Mesenchymal stem cell (in vitro differentiated cells and primary cell): Measurements from ENCODE around the gene NECAB2.

ENCODE experiments used
- DNase-seq: peaks from one replicate; pipeline ENCODE4 v3.0.0-alpha.2; 2013
- H2AFZ ChIP-seq: one replicate; pipeline ENCODE4 v1.6.1; 2013; ENCODE audit warnings: low read depth, mild to moderate bottlenecking, control low read depth, inconsistent platforms, low read length, moderate library complexity
- H2AK5ac ChIP-seq: 2 replicates; pipeline ENCODE4 v1.6.1; 2013; ENCODE audit warnings: low read length, moderate library complexity, mild to moderate bottlenecking, inconsistent platforms; ENCODE audit not compliant: severe bottlenecking
- H2BK120ac ChIP-seq: one replicate; pipeline ENCODE4 v1.6.1; 2013; ENCODE audit warnings: low read depth, mild to moderate bottlenecking, inconsistent platforms, low read length, moderate library complexity
- H2BK12ac ChIP-seq, 2 experiments: one replicate each; pipeline ENCODE4 v1.6.1; 2013; ENCODE audit warnings: inconsistent platforms in 2 of 2, low read length in 2 of 2, mild to moderate bottlenecking in 2 of 2, moderate library complexity in 2 of 2, control low read depth in 1 of 2
- H2BK15ac ChIP-seq: one replicate; pipeline ENCODE4 v1.6.1; 2013; ENCODE audit warnings: mild to moderate bottlenecking, low read depth, inconsistent platforms; ENCODE audit not compliant: poor library complexity, severe bottlenecking
- H2BK5ac ChIP-seq: 2 replicates; pipeline ENCODE4 v1.6.1; 2013; ENCODE audit warnings: low read depth, mild to moderate bottlenecking, low read length, control low read depth, inconsistent platforms; ENCODE audit not compliant: poor library complexity, severe bottlenecking
- H3K14ac ChIP-seq, 2 experiments: one replicate each; pipeline ENCODE4 v1.6.1; 2013; ENCODE audit warnings: inconsistent platforms in 2 of 2, low read length in 2 of 2, control low read depth in 1 of 2, mild to moderate bottlenecking in 1 of 2, moderate library complexity in 1 of 2
- H3K18ac ChIP-seq, 2 experiments: one replicate each; pipeline ENCODE4 v1.6.1; 2013; ENCODE audit warnings: inconsistent platforms in 2 of 2, low read length in 2 of 2, control low read depth in 1 of 2, low read depth in 1 of 2, mild to moderate bottlenecking in 1 of 2
- H3K23ac ChIP-seq, 2 experiments: one replicate each; pipeline ENCODE4 v1.6.1; 2013; ENCODE audit warnings: inconsistent platforms in 2 of 2, low read length in 2 of 2, mild to moderate bottlenecking in 2 of 2, moderate library complexity in 2 of 2, control low read depth in 1 of 2
- H3K27ac ChIP-seq: 2 replicates; pipeline ENCODE4 v1.5.1; 2013; ENCODE audit warnings: mild to moderate bottlenecking, moderate library complexity, low read length, control low read depth, inconsistent platforms; ENCODE audit not compliant: poor library complexity, severe bottlenecking
- H3K27me3 ChIP-seq, 2 experiments: 2 replicates each; pipeline versions ENCODE4 v1.6.1 to v1.7.0; 2013; ENCODE audit warnings: low read length in 2 of 2, mild to moderate bottlenecking in 2 of 2, moderate library complexity in 2 of 2, control low read depth in 1 of 2, inconsistent platforms in 1 of 2; ENCODE audit not compliant: control insufficient read depth in 1 of 2, insufficient read depth in 1 of 2
- H3K36me3 ChIP-seq, 2 experiments: 2 replicates each; pipeline versions ENCODE4 v1.6.1 to v1.7.0; 2013; ENCODE audit warnings: low read length in 2 of 2, control low read depth in 1 of 2, inconsistent platforms in 1 of 2, low read depth in 1 of 2, mild to moderate bottlenecking in 1 of 2; ENCODE audit not compliant: insufficient read depth in 2 of 2, control insufficient read depth in 1 of 2
- H3K4ac ChIP-seq, 2 experiments: one replicate each; pipeline ENCODE4 v1.6.1; 2013; ENCODE audit warnings: inconsistent platforms in 2 of 2, low read length in 2 of 2, mild to moderate bottlenecking in 2 of 2, moderate library complexity in 2 of 2, control low read depth in 1 of 2, low read depth in 1 of 2
- H3K4me1 ChIP-seq: 2 replicates; pipeline ENCODE4 v1.6.1; 2013; ENCODE audit warnings: low read depth, low read length, control low read depth; ENCODE audit not compliant: control insufficient read depth, insufficient read depth
- H3K4me2 ChIP-seq: 2 replicates; pipeline ENCODE4 v1.6.1; 2013; ENCODE audit warnings: low read length, mild to moderate bottlenecking, inconsistent platforms; ENCODE audit not compliant: poor library complexity, severe bottlenecking
- H3K4me3 ChIP-seq, 2 experiments: 2 replicates each; pipeline versions ENCODE4 v1.5.1 to v1.7.0; 2013; ENCODE audit warnings: low read length in 2 of 2, mild to moderate bottlenecking in 2 of 2, control low read depth in 1 of 2, low read depth in 1 of 2; ENCODE audit not compliant: insufficient read depth in 1 of 2
- H3K79me1 ChIP-seq: replicated peaks from 2 replicates; pipeline ENCODE4 v1.6.1; 2013; ENCODE audit warnings: mild to moderate bottlenecking, control low read depth, low read length, inconsistent platforms; ENCODE audit not compliant: poor library complexity, severe bottlenecking
- H3K9ac ChIP-seq: 2 replicates; pipeline ENCODE4 v1.7.0; 2013; ENCODE audit warnings: mild to moderate bottlenecking, low read length, moderate library complexity
- H3K9me3 ChIP-seq: 2 replicates; pipeline ENCODE4 v1.7.0; 2013; ENCODE audit warnings: mild to moderate bottlenecking, low read length; ENCODE audit not compliant: control insufficient read depth
- H4K8ac ChIP-seq: one replicate; pipeline ENCODE4 v1.6.1; 2013; ENCODE audit warnings: inconsistent platforms, mild to moderate bottlenecking, low read length, moderate library complexity
- H4K91ac ChIP-seq: one replicate; pipeline ENCODE4 v1.6.1; 2013; ENCODE audit warnings: mild to moderate bottlenecking, low read length, inconsistent platforms
- WGBS: methylation state at CpG from one replicate; pipeline ENCODE4 v1.1.7; 2013; ENCODE audit warnings: mixed read lengths; 5-methylcytosine and 5-hydroxymethylcytosine counted together

The NECAB2 gene

DNA sequence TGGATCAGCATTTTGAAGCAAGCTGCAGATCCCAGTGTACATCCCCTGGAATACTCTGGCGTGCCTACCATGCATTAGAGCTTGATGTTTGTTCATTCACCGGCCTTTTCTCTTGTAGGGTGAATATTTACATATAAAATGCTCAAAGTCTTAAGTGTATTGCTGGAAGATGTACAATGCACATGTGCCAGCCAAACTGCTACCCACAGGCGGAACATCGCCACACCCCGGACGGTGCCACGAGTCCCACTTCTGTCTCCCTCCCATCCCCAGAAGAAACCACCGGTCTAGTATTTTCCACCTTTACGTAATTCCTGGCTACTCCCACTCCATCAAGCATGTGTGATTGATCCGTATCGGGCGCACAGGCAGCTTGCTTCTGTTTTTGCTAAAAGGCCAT, 70.4 kb downstream of the NECAB2 start:
- Histone ChIP-seq H3K4me2 (no peak overlapping the region), H3K23ac (no peak overlapping the region), H2BK120ac (no peak overlapping the region), H2BK15ac (no peak overlapping the region), H3K36me3 (no peaks in the 10 kb centered on the region), H2BK12ac (no peak overlapping the region), H3K18ac (no peak overlapping the region), H2AK5ac (no peak overlapping the region), H3K9me3 (peaks cover 20% of the 10 kb centered on the region), H4K8ac (no peak overlapping the region), H3K9ac (no peak overlapping the region), H4K91ac (no peak overlapping the region), H3K79me1 (no peaks in the 10 kb centered on the region), H3K4me1 (peaks cover 4% of the 10 kb centered on the region), H2BK5ac (no peak overlapping the region), H3K4me3 (no peak overlapping the region), H3K4ac (no peak overlapping the region), H3K27me3 (peaks cover 31 to 53% of the 10 kb centered on the region in 2 experiments), H2AFZ (no peak overlapping the region), H3K14ac (no peak overlapping the region), H3K27ac (no peak overlapping the region)
- 96% methylated on average over 10 of the region's 12 CpGs for WGBS
- no peak for DNase-seq

GRCh38 chr16:84039696-84040095, 71.7 kb downstream of the NECAB2 start:
- Histone ChIP-seq H3K79me1 (no peaks in the 10 kb centered on the region), H3K14ac (no peak overlapping the region), H3K4me1 (peaks cover 4% of the 10 kb centered on the region), H2BK12ac (no peak overlapping the region), H3K36me3 (no peaks in the 10 kb centered on the region), H3K18ac (no peak overlapping the region), H2AFZ (no peak overlapping the region), H3K27me3 (peaks cover 43 to 48% of the 10 kb centered on the region in 2 experiments), H2BK15ac (no peak overlapping the region), H2AK5ac (no peak overlapping the region), H2BK5ac (no peak overlapping the region), H3K27ac (no peak overlapping the region), H3K4me2 (no peak overlapping the region), H3K4me3 (no peak overlapping the region), H2BK120ac (no peak overlapping the region), H3K4ac (no peak overlapping the region), H3K23ac (no peak overlapping the region), H3K9me3 (peaks cover 17% of the 10 kb centered on the region), H4K8ac (no peak overlapping the region), H3K9ac (no peak overlapping the region), H4K91ac (no peak overlapping the region)
- 91% methylated on average over 12 of the region's 12 CpGs for WGBS
- no peak for DNase-seq

DNA sequence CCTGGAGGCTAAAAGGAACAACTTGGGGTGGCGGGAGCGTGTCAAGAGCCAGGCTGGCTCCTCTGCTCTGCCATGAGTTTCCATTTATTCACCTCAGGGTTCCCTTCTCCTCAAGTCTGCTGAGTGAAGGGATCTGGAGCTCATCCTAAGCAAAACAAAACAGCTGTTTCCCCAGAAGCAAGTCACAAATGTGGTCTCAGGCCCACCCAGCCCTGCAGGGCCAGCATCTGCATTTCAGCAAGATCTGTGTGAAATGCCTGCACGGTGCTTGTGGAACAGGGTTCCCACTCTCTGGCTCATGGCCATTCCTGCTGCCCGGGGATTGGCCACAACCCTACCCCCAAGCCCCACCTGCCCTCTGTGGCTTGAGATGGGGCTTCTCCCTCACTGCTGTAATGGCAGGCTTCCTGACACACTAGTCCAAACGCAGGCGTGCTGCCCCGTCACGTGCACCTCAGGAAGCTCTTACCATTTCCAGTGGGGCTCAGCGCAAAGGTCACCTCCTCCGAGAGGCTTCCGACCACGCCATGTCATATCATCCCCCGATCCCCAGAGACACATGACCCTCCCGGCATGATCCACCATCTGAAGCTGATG, 72.3 kb downstream of the NECAB2 start:
- no peak overlapping the region for H2BK5ac ChIP-seq
- H2AK5ac ChIP-seq, result no peak overlapping the region
- no peak overlapping the region for H3K27ac ChIP-seq
- no peak overlapping the region for H2BK15ac ChIP-seq
- no peak overlapping the region for H3K4me2 ChIP-seq
- H2BK120ac ChIP-seq, result no peak overlapping the region
- H3K27me3 ChIP-seq, result peaks cover 47 to 48% of the 10 kb centered on the region in 2 experiments
- no peak overlapping the region for H4K91ac ChIP-seq
- no peak overlapping the region for H3K4ac ChIP-seq
- 91% methylated on average over 14 of the region's 14 CpGs for WGBS
- H3K9ac ChIP-seq, result no peak overlapping the region
- H4K8ac ChIP-seq, result no peak overlapping the region
- peaks cover 4% of the 10 kb centered on the region for H3K4me1 ChIP-seq
- H3K4me3 ChIP-seq, result no peak overlapping the region
- no peak overlapping the region for H2BK12ac ChIP-seq
- DNase-seq, result no peak
- H3K36me3 ChIP-seq, result no peaks in the 10 kb centered on the region
- no peak overlapping the region for H2AFZ ChIP-seq
- no peak overlapping the region for H3K23ac ChIP-seq
- H3K18ac ChIP-seq, result no peak overlapping the region
- H3K9me3 ChIP-seq, result peaks cover 12% of the 10 kb centered on the region
- H3K14ac ChIP-seq, result no peak overlapping the region
- H3K79me1 ChIP-seq, result no peaks in the 10 kb centered on the region

- Histone ChIP-seq H2AK5ac (no peak overlapping the region), H3K27me3 (peaks cover 47% of the 10 kb centered on the region in 2 experiments), H2BK5ac (no peak overlapping the region), H4K8ac (no peak overlapping the region), H3K18ac (no peak overlapping the region), H3K4ac (no peak overlapping the region), H3K4me3 (no peak overlapping the region), H2BK120ac (no peak overlapping the region), H4K91ac (no peak overlapping the region), H3K27ac (no peak overlapping the region), H3K4me1 (peaks cover 4% of the 10 kb centered on the region), H2BK15ac (no peak overlapping the region), H3K4me2 (no peak overlapping the region), H3K79me1 (no peaks in the 10 kb centered on the region), H2BK12ac (no peak overlapping the region), H3K9ac (no peak overlapping the region), H3K14ac (no peak overlapping the region), H3K9me3 (peaks cover 4% of the 10 kb centered on the region), H3K36me3 (no peaks in the 10 kb centered on the region), H3K23ac (no peak overlapping the region), H2AFZ (no peak overlapping the region)
- 90% methylated on average over 42 of the region's 42 CpGs for WGBS
- no peak for DNase-seq
Measured at GRCh38 chr16:84040823-84041820, 73.1 kb downstream of the NECAB2 start.
